ENCODE measurements around the gene DOCK8.

- TF ChIP-seq CTCF (conservative IDR thresholded peaks at IDR 0.05) (no peak), EZH2 (IDR thresholded peaks at IDR 0.05; ENCODE audit: low read depth) (no peak)
These were observed 223.4 kb downstream of the DOCK8 start for GRCh38 chr9:438066-438465.

All from PC-9 (cell line).